Lung (tissue), 12 donors: ENCODE data around the gene GALNT5. TPM values are rescaled to one million over a fixed set of nuclear protein-coding genes. Genes with fewer than 3 reads are reported as not detected.

ENCODE experiments used
- ATAC-seq: fragments of 200-7000 bp; cut with Tn5 transposase; one replicate; pipeline ENCODE4 v1.9.1; 2020; ENCODE audit warnings: moderate number of reproducible peaks; ENCODE audit not compliant: insufficient read depth, low FRiP score
- DNase-seq, 3 donors: peaks; one replicate each; pipeline ENCODE4 v3.0.0-alpha.2; 2013 to 2017
- H3K27ac ChIP-seq, 2 donors: one replicate each; pipeline ENCODE4 v1.5.1; 2013; ENCODE audit warnings: mild to moderate bottlenecking in 2 of 2, moderate library complexity in 2 of 2, control low read depth in 1 of 2, inconsistent platforms in 1 of 2, low read depth in 1 of 2, low read length in 1 of 2
- H3K27me3 ChIP-seq, 3 donors: one replicate each; pipeline ENCODE4 v1.5.1; 2013; ENCODE audit warnings: low read length in 2 of 3; ENCODE audit not compliant: control insufficient read depth in 3 of 3, insufficient read depth in 3 of 3
- H3K36me3 ChIP-seq, 4 donors: one replicate each; pipeline ENCODE4 v1.5.1; 2013; ENCODE audit warnings: low read length in 4 of 4, mild to moderate bottlenecking in 1 of 4, moderate library complexity in 1 of 4; ENCODE audit not compliant: control insufficient read depth in 4 of 4, insufficient read depth in 4 of 4
- H3K4me1 ChIP-seq, 5 donors: one replicate each; pipeline ENCODE4 v1.5.1; 2013; ENCODE audit warnings: low read length in 5 of 5, mild to moderate bottlenecking in 2 of 5, moderate library complexity in 1 of 5; ENCODE audit not compliant: control insufficient read depth in 5 of 5, insufficient read depth in 5 of 5
- H3K4me3 ChIP-seq: one replicate; pipeline ENCODE4 v1.5.1; 2013; ENCODE audit warnings: mild to moderate bottlenecking, control low read depth, moderate library complexity
- H3K9ac ChIP-seq, 2 donors: one replicate each; pipeline ENCODE4 v1.5.1; 2013; ENCODE audit warnings: low read length in 2 of 2, control low read depth in 1 of 2; ENCODE audit not compliant: insufficient read depth in 1 of 2
- H3K9me3 ChIP-seq, 4 donors: one replicate each; pipeline ENCODE4 v1.5.1; 2013; ENCODE audit warnings: low read length in 3 of 4, mild to moderate bottlenecking in 1 of 4, moderate library complexity in 1 of 4; ENCODE audit not compliant: control insufficient read depth in 4 of 4, insufficient read depth in 3 of 4
- WGBS, 2 donors: extraction: QIAGEN DNeasy Blood & Tissue Kit; methylation state at CpG; one replicate each; pipeline ENCODE4 v1.1.7; 2013; 5-methylcytosine and 5-hydroxymethylcytosine counted together
- polyA plus RNA-seq, 2 donors: library from polyadenylated mRNA; stranded (reverse); fragments of 200-250 nt; gene quantifications; one replicate each; pipeline ENCODE4 v1.2.1, GENCODE V29; 2013
- total RNA-seq, 2 donors: library from RNA; depleted of rRNA in 1 of 2; stranded (reverse); fragments of >200 nt in 1 of 2; gene quantifications; one replicate each; pipeline ENCODE4 v1.2.1, GENCODE V29; 2014 to 2021
- TF ChIP-seq, protein P1 (sequence below): IDR thresholded peaks from 2 replicates; pipeline ENCODE4 v1.5.1; 2012; ENCODE audit warnings: mild to moderate bottlenecking; ENCODE audit errors: control extremely low read depth, extremely low read depth
- donor health status: control.
- donor health status: control.
- donor health status: Bipolar disorder and iron deficiency.
- donor health status: healthy.
- donor health status: DM: yes; HTN: yes; CAD: no.

The GALNT5 gene
- total and polyA plus RNA-seq, 4 donors = 3.8 to 35.9 (median 10.3) TPM

DNA sequence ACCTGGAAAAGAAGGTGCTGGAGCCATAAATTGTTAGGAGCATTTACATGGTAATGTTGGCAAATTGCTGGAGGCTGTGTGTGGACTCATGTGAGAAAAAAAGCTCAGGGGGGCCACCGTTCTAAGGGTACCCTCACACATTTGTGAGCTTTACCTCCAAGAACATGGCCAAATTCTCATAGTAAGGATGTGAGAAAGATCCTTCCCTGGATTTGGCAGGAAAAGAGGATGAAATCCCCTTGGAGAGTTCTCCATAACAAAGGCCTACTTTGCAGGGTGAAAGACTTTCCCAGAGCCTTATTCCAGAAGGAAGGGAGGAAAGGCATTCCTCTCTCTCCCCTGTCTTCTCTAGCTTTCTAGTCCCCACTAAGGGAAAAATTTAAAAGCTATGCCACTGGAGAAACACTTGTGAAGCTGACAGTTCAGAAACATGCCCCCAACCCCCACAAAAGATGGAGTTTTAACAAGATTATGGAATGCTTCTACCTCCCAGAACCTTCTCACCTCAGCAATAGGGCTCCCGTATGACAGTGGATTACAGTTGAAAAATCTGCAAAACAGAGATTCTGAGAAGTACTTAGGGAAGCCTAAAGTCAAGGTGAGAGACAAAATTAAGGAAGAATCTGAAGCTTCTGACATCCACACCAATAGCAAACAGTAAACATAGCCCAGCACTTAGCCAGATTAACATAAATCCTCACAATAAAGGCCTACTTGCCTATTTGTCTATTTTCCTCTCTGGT, 88.3 kb downstream of the GALNT5 start:
- TF ChIP-seq, protein P1, sequence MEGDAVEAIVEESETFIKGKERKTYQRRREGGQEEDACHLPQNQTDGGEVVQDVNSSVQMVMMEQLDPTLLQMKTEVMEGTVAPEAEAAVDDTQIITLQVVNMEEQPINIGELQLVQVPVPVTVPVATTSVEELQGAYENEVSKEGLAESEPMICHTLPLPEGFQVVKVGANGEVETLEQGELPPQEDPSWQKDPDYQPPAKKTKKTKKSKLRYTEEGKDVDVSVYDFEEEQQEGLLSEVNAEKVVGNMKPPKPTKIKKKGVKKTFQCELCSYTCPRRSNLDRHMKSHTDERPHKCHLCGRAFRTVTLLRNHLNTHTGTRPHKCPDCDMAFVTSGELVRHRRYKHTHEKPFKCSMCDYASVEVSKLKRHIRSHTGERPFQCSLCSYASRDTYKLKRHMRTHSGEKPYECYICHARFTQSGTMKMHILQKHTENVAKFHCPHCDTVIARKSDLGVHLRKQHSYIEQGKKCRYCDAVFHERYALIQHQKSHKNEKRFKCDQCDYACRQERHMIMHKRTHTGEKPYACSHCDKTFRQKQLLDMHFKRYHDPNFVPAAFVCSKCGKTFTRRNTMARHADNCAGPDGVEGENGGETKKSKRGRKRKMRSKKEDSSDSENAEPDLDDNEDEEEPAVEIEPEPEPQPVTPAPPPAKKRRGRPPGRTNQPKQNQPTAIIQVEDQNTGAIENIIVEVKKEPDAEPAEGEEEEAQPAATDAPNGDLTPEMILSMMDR = no peak
- 88 to 92% methylated on average over 2 of the region's 2 CpGs for WGBS, 2 donors
- Histone ChIP-seq H3K27me3 (no peaks in the 10 kb centered on the region), H3K4me1 (no peaks in the 10 kb centered on the region), H3K27ac (no peak overlapping the region), H3K4me3 (no peak overlapping the region), H3K9ac (no peak overlapping the region), H3K36me3 (no peaks in the 10 kb centered on the region), H3K9me3 (peaks cover 0 to 1% (median 0%) of the 10 kb centered on the region in 4 donors)
- no peak for DNase-seq
- no peak for ATAC-seq

- H3K4me3 ChIP-seq = no peak overlapping the region
- TF ChIP-seq, protein P1 = no peak
- no peaks in the 10 kb centered on the region for H3K27me3 ChIP-seq
- peaks cover 0 to 1% (median 0%) of the 10 kb centered on the region in 4 donors for H3K9me3 ChIP-seq
- no peaks in the 10 kb centered on the region for H3K36me3 ChIP-seq
- no peak for ATAC-seq
- H3K4me1 ChIP-seq = no peaks in the 10 kb centered on the region
- H3K9ac ChIP-seq = no peak overlapping the region
- 90 to 96% methylated on average over 3 of the region's 3 CpGs for whole genome bisulfite sequencing, 2 donors
- no peak overlapping the region for H3K27ac ChIP-seq
- DNase-seq = no peak
These were observed 90.9 kb downstream of the GALNT5 start for GRCh38 chr2:157348291-157348921.

- no peak overlapping the region for H3K4me3 ChIP-seq
- WGBS, 2 donors = 69 to 95% methylated on average over 1 of the region's 1 CpG
- H3K9me3 ChIP-seq = no peaks in the 10 kb centered on the region
- H3K27me3 ChIP-seq = no peaks in the 10 kb centered on the region
- no peak overlapping the region for H3K9ac ChIP-seq
- H3K36me3 ChIP-seq = no peaks in the 10 kb centered on the region
- no peak overlapping the region for H3K27ac ChIP-seq
- H3K4me1 ChIP-seq = no peaks in the 10 kb centered on the region
- TF ChIP-seq, protein P1 = no peak
- ATAC-seq (no peak), DNase-seq (no peak)
These were observed 92.5 kb downstream of the GALNT5 start for GRCh38 chr2:157349949-157350515.
